ENCODE data around the gene IGSF9.

Gene IGSF9

DNA sequence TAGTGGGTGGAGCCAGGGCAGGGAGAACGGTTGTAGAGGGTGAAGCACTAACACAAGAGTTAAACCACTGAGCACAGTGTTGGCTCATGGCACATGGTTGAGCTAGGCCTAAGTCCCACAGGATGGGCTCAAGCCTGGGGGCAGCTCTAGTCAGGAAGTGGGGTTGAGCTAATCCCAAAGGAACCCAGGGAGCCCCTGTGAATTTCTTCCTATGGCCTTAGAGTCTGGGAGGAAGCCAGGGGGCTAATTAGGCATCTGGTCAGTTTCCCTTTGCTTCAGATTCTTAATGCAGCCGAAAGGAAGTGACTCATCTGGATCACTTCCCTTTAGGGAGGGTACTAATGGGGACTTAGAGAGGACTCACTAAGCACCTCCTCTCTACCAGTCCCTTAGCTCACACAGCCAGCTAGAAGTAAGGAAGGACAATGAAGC, 55.6 kb downstream of the IGSF9 start:
- in situ Hi-C loops (cut with HindIII; ENCODE audit: low pct_unique_long_range_greater_than_20kb, low sequenced_read_pairs): loop anchor here (25.0 kb wide), 1 partner anchor 103 kb away; the partner anchor contains the start of gene DUSP23
- no peak for DNase-seq (ENCODE audit: low read depth in 1 of 2, low spot score in 1 of 2)
- no peak for TF ChIP-seq JUND (IDR thresholded peaks at IDR 0.05; ENCODE audit: low read depth)

GRCh38 chr1:159889202-159889601, 56.2 kb downstream of the IGSF9 start:
- DNase-seq (ENCODE audit: low read depth in 1 of 2, low spot score in 1 of 2): no peak
- in situ Hi-C loops (cut with HindIII; ENCODE audit: low pct_unique_long_range_greater_than_20kb, low sequenced_read_pairs): loop anchor here (25.0 kb wide), 1 partner anchor 102 kb away; the partner anchor contains the start of gene DUSP23

DNA sequence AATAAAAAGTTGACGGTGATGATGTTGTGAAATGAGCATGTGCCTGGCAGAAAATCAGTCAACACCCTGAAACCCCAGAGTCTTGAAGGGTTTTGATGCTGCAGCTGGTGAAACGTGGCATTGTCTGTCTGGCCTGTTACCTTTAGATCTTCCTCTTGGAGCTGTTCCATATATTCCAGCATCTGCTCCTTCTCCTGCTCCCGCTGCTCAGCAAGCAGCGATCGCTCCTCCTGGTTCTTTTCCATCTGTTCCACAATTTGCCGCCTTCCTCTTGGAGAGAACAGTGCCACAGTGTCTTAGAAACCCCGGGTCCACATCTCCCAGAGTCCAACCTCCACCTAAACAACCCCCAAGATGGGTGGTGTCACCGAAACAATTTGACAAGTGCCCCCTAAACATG, 61.1 kb downstream of the IGSF9 start:
- in situ Hi-C loops (cut with HindIII; ENCODE audit: low pct_unique_long_range_greater_than_20kb, low sequenced_read_pairs): loop anchor here (25.0 kb wide), 1 partner anchor 97 kb away; the partner anchor contains the start of gene DUSP23
- no peak for TF ChIP-seq JUND (IDR thresholded peaks at IDR 0.05; ENCODE audit: low read depth)
- no peak for DNase-seq (ENCODE audit: low read depth in 1 of 2, low spot score in 1 of 2)

More at GRCh38 chr1:159889202-159889601, 56.2 kb downstream of the IGSF9 start:
- no peak for TF ChIP-seq JUND (IDR thresholded peaks at IDR 0.05; ENCODE audit: low read depth)

DNA sequence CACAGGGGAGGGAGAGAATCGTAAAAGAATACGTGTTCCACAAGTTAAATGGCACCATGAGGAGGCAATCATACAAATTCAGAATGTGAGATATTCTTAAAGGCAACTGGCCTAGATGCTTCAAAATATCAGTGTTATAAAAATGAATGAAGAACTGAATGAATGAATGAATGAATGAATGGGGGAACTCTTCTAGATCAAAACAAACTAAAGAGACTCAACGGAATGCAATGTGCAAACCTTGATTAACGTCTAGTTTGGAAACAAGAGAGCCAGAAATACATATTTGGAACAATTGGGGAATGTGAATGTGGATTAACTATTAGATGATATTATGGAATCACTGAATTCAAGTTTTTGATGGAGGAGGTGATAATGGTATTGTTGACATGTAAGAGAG, 62.3 kb downstream of the IGSF9 start:
- no peak for TF ChIP-seq JUND (IDR thresholded peaks at IDR 0.05; ENCODE audit: low read depth)
- in situ Hi-C loops (cut with HindIII; ENCODE audit: low pct_unique_long_range_greater_than_20kb, low sequenced_read_pairs): loop anchor here (25.0 kb wide), 1 partner anchor 96 kb away; the partner anchor contains the start of gene DUSP23
- DNase-seq (ENCODE audit: low read depth in 1 of 2, low spot score in 1 of 2): no peak

- TF ChIP-seq JUND (IDR thresholded peaks at IDR 0.05; ENCODE audit: low read depth): no peak
- DNase-seq (ENCODE audit: low read depth in 1 of 2, low spot score in 1 of 2): no peak
- in situ Hi-C loops (cut with HindIII; ENCODE audit: low pct_unique_long_range_greater_than_20kb, low sequenced_read_pairs): loop anchor here (25.0 kb wide), 1 partner anchor 95 kb away; the partner anchor contains the start of gene DUSP23
Observed at GRCh38 chr1:159882527-159882862, 62.9 kb downstream of the IGSF9 start.

DNA sequence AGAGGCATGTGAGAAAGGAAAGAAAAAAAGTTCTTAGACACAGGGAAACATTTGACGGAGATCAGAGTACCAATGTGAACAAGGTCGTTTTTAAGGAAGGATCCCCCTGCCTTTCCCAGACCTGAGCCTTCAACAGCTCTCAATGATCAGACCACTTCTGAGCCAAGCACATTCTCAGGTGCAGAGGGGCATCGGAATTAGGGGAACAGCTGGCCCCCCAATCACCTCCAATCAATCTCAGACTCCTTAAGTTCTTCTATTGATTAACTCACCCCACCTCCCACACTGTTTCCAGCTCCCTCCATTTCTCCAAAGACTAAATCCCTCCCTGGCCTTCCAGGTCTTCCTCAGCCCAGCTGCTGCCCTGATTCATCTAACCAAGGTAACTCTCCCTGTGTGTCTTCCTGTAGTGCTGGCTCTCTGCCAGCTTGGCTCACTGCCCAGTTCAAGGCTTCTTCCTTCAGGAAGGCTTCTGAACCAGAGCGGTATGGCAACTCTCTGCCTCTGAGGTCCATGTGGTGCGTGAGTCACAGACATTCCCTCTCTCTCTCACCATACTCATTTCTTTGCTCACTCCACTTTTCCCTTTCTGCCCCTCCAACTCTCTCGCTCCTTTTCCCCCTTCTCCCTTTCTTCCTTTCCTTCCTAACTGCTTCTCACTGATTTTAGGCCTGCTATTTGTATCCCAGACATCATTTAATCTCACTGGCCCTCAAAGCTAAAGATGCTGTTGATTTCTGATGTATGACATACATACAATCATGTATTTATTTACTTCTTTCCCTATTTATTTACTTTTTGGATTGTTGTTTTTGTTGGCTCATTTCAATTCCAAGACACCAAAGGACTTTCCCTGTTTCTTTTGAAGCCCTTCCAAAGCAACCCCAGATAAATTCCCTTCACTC, 63.5 kb downstream of the IGSF9 start:
- DNase-seq (ENCODE audit: low read depth in 1 of 2, low spot score in 1 of 2): peak; percentile 46 to 96
- in situ Hi-C loops (cut with HindIII; ENCODE audit: low pct_unique_long_range_greater_than_20kb, low sequenced_read_pairs): loop anchor here (25.0 kb wide), 1 partner anchor 95 kb away; the partner anchor contains the start of gene DUSP23
- TF ChIP-seq JUND (IDR thresholded peaks at IDR 0.05; ENCODE audit: low read depth): no peak

DNA sequence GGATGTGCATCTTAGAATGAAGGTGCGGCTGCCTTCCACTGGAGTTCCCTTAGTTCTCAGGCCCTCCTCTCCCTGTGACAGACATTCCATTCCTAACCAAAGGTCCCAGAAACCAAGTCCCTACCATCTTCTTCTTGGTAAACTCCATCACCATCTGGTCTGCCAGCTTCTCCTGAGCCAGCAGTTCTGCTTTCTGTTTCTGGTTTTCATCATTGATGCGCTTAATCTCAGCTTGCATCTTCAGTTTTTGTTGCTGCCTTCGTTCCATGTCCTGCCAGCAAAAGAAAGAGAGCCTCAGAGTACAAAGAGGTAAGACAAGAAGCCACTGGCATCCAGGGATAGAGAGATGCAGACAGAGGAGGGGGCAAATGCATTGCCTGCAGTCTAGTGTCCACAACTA, 65.0 kb downstream of the IGSF9 start:
- in situ Hi-C loops (cut with HindIII; ENCODE audit: low pct_unique_long_range_greater_than_20kb, low sequenced_read_pairs): loop anchor here (25.0 kb wide), 1 partner anchor 93 kb away; the partner anchor contains the start of gene DUSP23

GRCh38 chr1:159879977-159880376, 65.4 kb downstream of the IGSF9 start:
- in situ Hi-C loops (cut with HindIII; ENCODE audit: low pct_unique_long_range_greater_than_20kb, low sequenced_read_pairs): loop anchor here (25.0 kb wide), 1 partner anchor 93 kb away; the partner anchor contains the start of gene DUSP23
- TF ChIP-seq JUND (IDR thresholded peaks at IDR 0.05; ENCODE audit: low read depth): no peak
- no peak for DNase-seq (ENCODE audit: low read depth in 1 of 2, low spot score in 1 of 2)

More for the DNA sequence above, 65.0 kb downstream of the IGSF9 start:
- no peak for DNase-seq (ENCODE audit: low read depth in 1 of 2, low spot score in 1 of 2)
- TF ChIP-seq JUND (IDR thresholded peaks at IDR 0.05; ENCODE audit: low read depth): no peak

- in situ Hi-C loops (cut with HindIII; ENCODE audit: low pct_unique_long_range_greater_than_20kb, low sequenced_read_pairs): loop anchor here (25.0 kb wide), 1 partner anchor 92 kb away; the partner anchor contains the start of gene DUSP23
- no peak for DNase-seq (ENCODE audit: low read depth in 1 of 2, low spot score in 1 of 2)
- no peak for TF ChIP-seq JUND (IDR thresholded peaks at IDR 0.05; ENCODE audit: low read depth)
Observed at GRCh38 chr1:159879136-159879535, 66.3 kb downstream of the IGSF9 start.

DNA sequence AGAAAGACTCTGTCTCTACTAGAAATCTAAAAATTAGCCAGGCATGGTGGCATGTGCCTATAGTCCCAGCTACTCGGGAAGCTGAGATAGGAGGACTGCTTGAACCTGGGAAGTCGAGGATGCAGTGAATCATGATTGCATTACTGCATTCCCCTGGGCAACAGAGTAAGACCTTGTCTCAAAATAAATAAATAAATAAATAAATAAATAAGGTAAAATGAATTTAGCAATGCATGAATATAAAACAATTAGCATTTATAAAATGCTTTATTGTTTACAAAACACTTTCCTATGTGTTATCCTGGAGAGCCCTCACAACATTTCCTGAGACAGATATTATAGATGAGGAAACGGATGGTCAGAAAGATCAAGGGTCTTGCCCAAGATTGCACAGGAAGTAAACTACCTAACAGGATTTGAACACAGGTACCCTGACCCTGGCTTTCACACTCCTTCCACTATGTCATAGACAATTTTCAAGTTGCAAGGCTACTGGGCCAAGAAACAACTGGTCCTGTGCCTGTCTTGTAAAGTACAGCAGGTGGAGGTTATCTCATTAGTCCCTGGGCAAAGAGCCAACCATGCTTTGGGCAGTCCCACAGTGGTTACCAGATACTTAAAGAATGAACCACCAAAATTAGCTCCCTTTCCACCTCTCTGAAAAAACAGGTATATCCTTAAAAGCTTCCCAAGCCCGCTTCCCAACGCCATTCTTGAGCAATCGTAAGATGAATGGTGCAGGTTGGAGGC, 67.5 kb downstream of the IGSF9 start:
- in situ Hi-C loops (cut with HindIII; ENCODE audit: low pct_unique_long_range_greater_than_20kb, low sequenced_read_pairs): loop anchor here (25.0 kb wide), 1 partner anchor 91 kb away; the partner anchor contains the start of gene DUSP23
- no peak for DNase-seq (ENCODE audit: low read depth in 1 of 2, low spot score in 1 of 2)
- no peak for TF ChIP-seq JUND (IDR thresholded peaks at IDR 0.05; ENCODE audit: low read depth)
